Mammary epithelial cell (primary cell): ENCODE results near the gene ANAPC7.

ENCODE experiments used
- EZH2 ChIP-seq: IDR thresholded peaks from 2 replicates; pipeline ENCODE4 v1.6.1; 2012; ENCODE audit warnings: low read length, inconsistent platforms, borderline replicate concordance
- TF ChIP-seq, protein P1 (sequence below), 2 donors: IDR thresholded peaks in 1 of 2; conservative IDR thresholded peaks in 1 of 2; 2 replicates each; pipeline ENCODE4 v1.5.1; 2011 to 2012; ENCODE audit warnings: inconsistent platforms in 2 of 2, low read length in 2 of 2, mild to moderate bottlenecking in 2 of 2, control low read depth in 1 of 2, low read depth in 1 of 2; ENCODE audit not compliant: insufficient read depth in 1 of 2; ENCODE audit errors: extremely low read depth in 1 of 2

DNA sequence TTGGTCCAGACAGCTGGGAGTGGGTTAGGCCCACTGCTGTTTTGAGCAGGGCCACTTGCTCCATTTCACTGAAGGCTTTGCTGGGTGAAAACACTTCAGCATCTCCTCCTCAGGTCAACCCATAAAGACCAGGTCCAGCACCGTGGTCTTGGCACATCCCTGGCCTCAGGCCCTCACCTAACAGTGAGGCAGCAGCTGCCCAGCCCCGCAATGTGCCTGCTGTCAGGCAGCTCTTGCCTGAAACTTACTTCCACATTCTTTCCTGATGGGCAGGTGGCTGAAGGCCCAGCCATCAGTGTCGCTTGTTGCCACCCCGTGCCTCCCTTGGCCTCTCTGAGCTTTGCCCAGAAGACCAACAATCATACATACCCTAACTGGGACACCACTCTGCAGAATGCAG is 54.4 kb downstream of the ANAPC7 start:
- TF ChIP-seq, protein P1, sequence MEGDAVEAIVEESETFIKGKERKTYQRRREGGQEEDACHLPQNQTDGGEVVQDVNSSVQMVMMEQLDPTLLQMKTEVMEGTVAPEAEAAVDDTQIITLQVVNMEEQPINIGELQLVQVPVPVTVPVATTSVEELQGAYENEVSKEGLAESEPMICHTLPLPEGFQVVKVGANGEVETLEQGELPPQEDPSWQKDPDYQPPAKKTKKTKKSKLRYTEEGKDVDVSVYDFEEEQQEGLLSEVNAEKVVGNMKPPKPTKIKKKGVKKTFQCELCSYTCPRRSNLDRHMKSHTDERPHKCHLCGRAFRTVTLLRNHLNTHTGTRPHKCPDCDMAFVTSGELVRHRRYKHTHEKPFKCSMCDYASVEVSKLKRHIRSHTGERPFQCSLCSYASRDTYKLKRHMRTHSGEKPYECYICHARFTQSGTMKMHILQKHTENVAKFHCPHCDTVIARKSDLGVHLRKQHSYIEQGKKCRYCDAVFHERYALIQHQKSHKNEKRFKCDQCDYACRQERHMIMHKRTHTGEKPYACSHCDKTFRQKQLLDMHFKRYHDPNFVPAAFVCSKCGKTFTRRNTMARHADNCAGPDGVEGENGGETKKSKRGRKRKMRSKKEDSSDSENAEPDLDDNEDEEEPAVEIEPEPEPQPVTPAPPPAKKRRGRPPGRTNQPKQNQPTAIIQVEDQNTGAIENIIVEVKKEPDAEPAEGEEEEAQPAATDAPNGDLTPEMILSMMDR (conservative IDR thresholded peaks at IDR 0.05 in 1 of 2, IDR thresholded peaks at IDR 0.05 in 1 of 2; ENCODE audit: extremely low read depth in 1 of 2, insufficient read depth in 1 of 2, low read depth in 1 of 2, low read length in 2 of 2), result no peak
- no peak for TF ChIP-seq EZH2
